SJSA1 (cell line): ENCODE data around the gene AP4E1. TPM values are rescaled to one million over a fixed set of nuclear protein-coding genes. Genes with fewer than 3 reads are reported as not detected.
"Not testable (repeated sequence)": the region's sequence is repeated elsewhere in the genome, so short reads cannot be mapped to it uniquely, and the experiment has no call there.

ENCODE experiments used
- DNase-seq, 2 experiments: peaks; one replicate each; pipeline ENCODE4 v3.0.0-alpha.2; 2015 to 2020; ENCODE audit warnings: low spot score in 2 of 2, low read depth in 1 of 2
- H3K27ac ChIP-seq: fragments of 250-450 bp; sonication (Bioruptor Pico); 2 replicates; pipeline ENCODE4 v1.5.1; 2020; ENCODE audit warnings: mild to moderate bottlenecking, moderate library complexity
- H3K27me3 ChIP-seq: fragments of 250-450 bp; sonication (Bioruptor Pico); replicated peaks from 2 replicates; pipeline ENCODE4 v1.5.1; 2020; ENCODE audit warnings: mild to moderate bottlenecking, moderate library complexity
- H3K36me3 ChIP-seq: fragments of 250-450 bp; sonication (Bioruptor Pico); 2 replicates; pipeline ENCODE4 v1.5.1; 2020; ENCODE audit warnings: mild to moderate bottlenecking
- H3K4me1 ChIP-seq: fragments of 250-450 bp; sonication (Bioruptor Pico); replicated peaks from 2 replicates; pipeline ENCODE4 v1.6.1; 2021; ENCODE audit warnings: mild to moderate bottlenecking
- H3K4me3 ChIP-seq: fragments of 250-450 bp; sonication (Bioruptor Pico); 2 replicates; pipeline ENCODE4 v1.5.1; 2020; ENCODE audit warnings: mild to moderate bottlenecking
- H3K9me3 ChIP-seq: fragments of 250-450 bp; sonication (Bioruptor Pico); replicated peaks from 2 replicates; pipeline ENCODE4 v1.5.1; 2020; ENCODE audit warnings: mild to moderate bottlenecking
- total RNA-seq: library from RNA; depleted of rRNA; stranded (reverse); fragments of >200 nt; shearing (Covaris generic); gene quantifications from 2 replicates; pipeline ENCODE4 v1.2.3, GENCODE V29; 2014

The AP4E1 gene
- total RNA-seq, 1 experiment from 2014 or later = 20.3 TPM

GRCh38 chr15:50906954-50907600 is 1.4 kb upstream of the AP4E1 start:
- H3K36me3 ChIP-seq = peaks cover 21% of the 10 kb centered on the region
- no peaks in the 10 kb centered on the region for H3K27me3 ChIP-seq
- H3K4me1 ChIP-seq = peaks cover 18% of the 10 kb centered on the region
- H3K4me3 ChIP-seq = peak overlapping the region; percentile 88
- no peaks in the 10 kb centered on the region for H3K9me3 ChIP-seq
- H3K27ac ChIP-seq = peak overlapping the region; percentile 87; the same call in 1 of the 2 replicates
- DNase-seq = peak in 1 of 2 experiments; percentile 8

- Histone ChIP-seq H3K27ac (peak overlapping the region; percentile 87), H3K4me1 (peaks cover 18% of the 10 kb centered on the region), H3K9me3 (no peaks in the 10 kb centered on the region), H3K27me3 (no peaks in the 10 kb centered on the region), H3K4me3 (peak overlapping the region; percentile 88), H3K36me3 (peaks cover 28% of the 10 kb centered on the region)
- DNase-seq = no peak
Observed at GRCh38 chr15:50907601-50908208, 778 bp upstream of the AP4E1 start.

DNA sequence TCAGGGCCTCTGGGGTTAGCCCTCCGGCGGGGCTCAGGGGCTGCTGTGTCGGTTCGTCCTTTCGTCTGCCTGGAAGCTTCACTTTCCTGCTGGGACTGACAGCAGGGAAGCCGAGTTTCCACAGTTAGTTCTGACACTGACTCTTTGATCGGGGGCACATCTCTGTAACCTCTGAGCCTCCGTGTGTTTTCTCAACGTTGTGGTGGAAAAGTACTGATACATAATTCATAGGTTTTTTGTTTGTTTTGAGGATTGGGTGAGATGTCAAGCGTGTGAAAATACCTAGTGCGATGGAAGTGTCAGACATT is 481 bp downstream of the AP4E1 start:
- DNase-seq = no peak
- peaks cover 18% of the 10 kb centered on the region for H3K4me1 ChIP-seq
- peaks cover 36% of the 10 kb centered on the region for H3K36me3 ChIP-seq
- H3K9me3 ChIP-seq = no peaks in the 10 kb centered on the region
- H3K4me3 ChIP-seq = peak overlapping the region; percentile 88
- H3K27me3 ChIP-seq = no peaks in the 10 kb centered on the region
- H3K27ac ChIP-seq = peak overlapping the region; percentile 87

DNA sequence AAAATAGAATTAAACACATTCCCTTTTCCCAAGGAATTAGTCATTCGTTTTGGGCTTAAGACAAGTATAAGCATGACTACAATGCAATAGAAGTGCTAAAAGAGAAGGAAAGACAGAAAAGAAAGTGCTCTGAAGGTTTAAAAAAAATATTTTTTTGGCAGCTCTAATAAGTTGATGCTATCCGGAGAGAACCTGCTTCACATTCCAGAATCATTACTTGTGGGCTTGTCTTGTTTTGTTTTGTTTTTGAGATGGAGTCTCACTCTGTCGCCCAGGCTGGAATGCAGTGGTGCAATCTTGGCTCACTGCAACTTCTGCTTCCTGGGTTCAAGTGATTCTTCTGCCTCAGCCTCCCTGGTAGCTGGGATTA is 1.9 kb downstream of the AP4E1 start:
- H3K9me3 ChIP-seq, H3K27me3 ChIP-seq: not testable (repeated sequence)
- H3K4me3 ChIP-seq = peak overlapping the region; percentile 1; the same call in 1 of the 2 replicates
- DNase-seq = peak; percentile 62 to 82
- peak overlapping the region; percentile 89 for H3K27ac ChIP-seq
- peaks cover 40% of the 10 kb centered on the region for H3K36me3 ChIP-seq
- peaks cover 18% of the 10 kb centered on the region for H3K4me1 ChIP-seq

GRCh38 chr15:50911001-50911400 is 2.5 kb downstream of the AP4E1 start:
- no peak overlapping the region for H3K4me3 ChIP-seq
- DNase-seq = peak in 1 of 2 experiments; percentile 30
- no peaks in the 10 kb centered on the region for H3K9me3 ChIP-seq
- H3K27ac ChIP-seq = peak overlapping the region; percentile 89
- no peaks in the 10 kb centered on the region for H3K27me3 ChIP-seq
- peaks cover 45% of the 10 kb centered on the region for H3K36me3 ChIP-seq
- peaks cover 18% of the 10 kb centered on the region for H3K4me1 ChIP-seq

- no peaks in the 10 kb centered on the region for H3K9me3 ChIP-seq
- DNase-seq = no peak
- H3K27me3 ChIP-seq = no peaks in the 10 kb centered on the region
- peaks cover 18% of the 10 kb centered on the region for H3K4me1 ChIP-seq
- no peak overlapping the region; the same call in 1 of the 2 replicates for H3K27ac ChIP-seq
- H3K4me3 ChIP-seq = no peak overlapping the region
- H3K36me3 ChIP-seq = peaks cover 52% of the 10 kb centered on the region
Observed at GRCh38 chr15:50911621-50912020, 3.1 kb downstream of the AP4E1 start.

DNA sequence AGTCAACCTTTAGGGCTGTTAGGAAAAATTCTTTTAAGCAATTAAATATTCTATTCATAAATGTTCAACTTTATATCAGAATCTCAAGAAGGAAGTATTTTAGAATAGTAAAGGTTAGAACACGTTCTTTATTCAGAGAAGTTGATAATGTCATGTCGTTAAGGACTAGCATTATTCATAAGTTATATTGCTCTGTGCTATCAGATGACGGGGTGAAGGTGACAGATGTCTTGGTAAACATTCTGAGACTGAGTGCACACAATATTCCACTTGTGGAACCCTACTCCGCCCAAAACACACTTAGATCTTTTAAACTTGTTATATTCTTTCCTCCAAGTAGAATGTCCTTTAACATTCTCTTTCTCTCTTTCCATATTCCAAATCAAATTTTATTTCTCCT is 7.9 kb downstream of the AP4E1 start:
- no peaks in the 10 kb centered on the region for H3K4me1 ChIP-seq
- H3K27me3 ChIP-seq = no peaks in the 10 kb centered on the region
- no peak for DNase-seq
- no peaks in the 10 kb centered on the region for H3K9me3 ChIP-seq
- H3K4me3 ChIP-seq = no peak overlapping the region
- H3K36me3 ChIP-seq = peaks cover 65% of the 10 kb centered on the region
- H3K27ac ChIP-seq = no peak overlapping the region

DNA sequence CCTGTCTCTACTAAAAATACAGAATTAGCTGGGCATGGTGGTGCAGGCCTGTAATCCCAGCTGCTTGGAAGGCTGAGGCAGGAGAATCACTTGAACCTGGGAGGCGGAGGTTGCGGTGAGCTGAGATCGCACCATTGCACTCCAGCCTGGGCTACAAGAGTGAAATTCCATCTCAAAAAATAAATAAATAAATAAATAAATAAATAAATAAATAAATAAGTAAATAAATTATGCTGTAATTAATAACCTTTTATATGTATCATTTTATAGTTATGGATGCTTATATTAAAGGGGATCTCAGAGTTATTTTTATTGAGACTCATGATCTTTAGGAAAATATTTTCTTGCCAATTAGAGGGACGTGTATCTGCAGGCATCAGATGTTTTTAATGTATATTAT is 10.9 kb downstream of the AP4E1 start:
- H3K27ac ChIP-seq, H3K27me3 ChIP-seq, DNase-seq, H3K4me1 ChIP-seq, H3K4me3 ChIP-seq, H3K9me3 ChIP-seq: not testable (repeated sequence)
- peaks cover 60% of the 10 kb centered on the region for H3K36me3 ChIP-seq

- Histone ChIP-seq H3K27me3 (no peaks in the 10 kb centered on the region), H3K27ac (no peak overlapping the region), H3K4me3 (no peak overlapping the region), H3K36me3 (peaks cover 51% of the 10 kb centered on the region), H3K4me1 (no peaks in the 10 kb centered on the region), H3K9me3 (no peaks in the 10 kb centered on the region)
- DNase-seq = no peak
Observed at GRCh38 chr15:50925281-50925680, 16.8 kb downstream of the AP4E1 start.

- H3K4me3 ChIP-seq = no peak overlapping the region
- H3K36me3 ChIP-seq = peaks cover 44% of the 10 kb centered on the region
Observed at GRCh38 chr15:50929062-50929461, 20.6 kb downstream of the AP4E1 start.

GRCh38 chr15:50930792-50931191 is 22.3 kb downstream of the AP4E1 start:
- Histone ChIP-seq H3K4me1 (no peaks in the 10 kb centered on the region), H3K27ac (no peak overlapping the region), H3K9me3 (no peaks in the 10 kb centered on the region), H3K27me3 (no peaks in the 10 kb centered on the region), H3K4me3 (no peak overlapping the region), H3K36me3 (peaks cover 41% of the 10 kb centered on the region)
- no peak for DNase-seq

More at GRCh38 chr15:50929062-50929461, 20.6 kb downstream of the AP4E1 start:
- Histone ChIP-seq H3K4me1 (no peaks in the 10 kb centered on the region), H3K9me3 (no peaks in the 10 kb centered on the region), H3K27me3 (no peaks in the 10 kb centered on the region), H3K27ac (no peak overlapping the region)
- no peak for DNase-seq

GRCh38 chr15:50933341-50933740 is 24.9 kb downstream of the AP4E1 start:
- no peak for DNase-seq
- H3K27ac ChIP-seq = no peak overlapping the region
- H3K9me3 ChIP-seq = no peaks in the 10 kb centered on the region

GRCh38 chr15:50938525-50938924 is 30.0 kb downstream of the AP4E1 start:
- Histone ChIP-seq H3K27me3 (no peaks in the 10 kb centered on the region), H3K4me3 (no peak overlapping the region)
- DNase-seq = no peak

More at GRCh38 chr15:50933341-50933740, 24.9 kb downstream of the AP4E1 start:
- H3K4me3 ChIP-seq = no peak overlapping the region
- H3K4me1 ChIP-seq = no peaks in the 10 kb centered on the region
- no peaks in the 10 kb centered on the region for H3K27me3 ChIP-seq
- H3K36me3 ChIP-seq = peaks cover 27% of the 10 kb centered on the region

DNA sequence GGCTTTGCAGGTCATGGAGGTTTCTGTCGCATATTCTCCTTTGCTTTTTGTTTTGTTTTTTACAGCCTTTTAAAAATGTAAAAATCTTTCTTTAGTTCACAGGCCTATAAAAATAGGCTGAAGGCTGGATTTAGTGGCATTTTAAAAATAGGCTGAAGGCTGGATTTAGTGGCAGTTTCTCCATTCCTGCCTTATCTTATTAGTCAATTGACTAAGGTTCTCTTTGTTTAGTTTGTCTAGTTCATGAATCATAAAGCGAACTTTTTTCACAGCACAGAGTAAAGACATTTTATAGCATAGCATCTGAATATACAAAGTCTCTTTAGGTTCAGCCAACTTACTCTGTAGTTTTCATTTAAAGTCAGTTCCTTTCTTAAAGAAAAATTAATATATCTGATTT is 31.4 kb downstream of the AP4E1 start:
- peaks cover 26% of the 10 kb centered on the region for H3K36me3 ChIP-seq
- no peak overlapping the region for H3K4me3 ChIP-seq
- DNase-seq = no peak
- no peaks in the 10 kb centered on the region for H3K27me3 ChIP-seq
- H3K9me3 ChIP-seq = no peaks in the 10 kb centered on the region
- no peaks in the 10 kb centered on the region for H3K4me1 ChIP-seq
- H3K27ac ChIP-seq = no peak overlapping the region

More at GRCh38 chr15:50938525-50938924, 30.0 kb downstream of the AP4E1 start:
- Histone ChIP-seq H3K27ac (no peak overlapping the region), H3K9me3 (no peaks in the 10 kb centered on the region), H3K36me3 (peaks cover 22% of the 10 kb centered on the region), H3K4me1 (no peaks in the 10 kb centered on the region)
